HepG2 (cell line): ENCODE data around the gene DDX31. TPM values are rescaled to one million over a fixed set of nuclear protein-coding genes. Genes with fewer than 3 reads are reported as not detected.

Experiments
- ATAC-seq: fragments of 200-7000 bp; cut with Tn5 transposase; 3 replicates; pipeline ENCODE4 v1.9.1; 2020; ENCODE audit warnings: mild to moderate bottlenecking, moderate library complexity
- BruUV-seq: library from RNA; stranded (reverse); fragments of 400-500 nt; replicated peaks from 2 replicates; lab custom pipeline; 2021; lab: Mats Ljungman, UMichigan
- CTCF ChIA-PET: fragments of 300-600 bp; formaldehyde crosslinking; extraction: SDS; loops from one replicate; lab custom pipeline; 2021; ENCODE audit warnings: low total read pairs, inconsistent platforms, low intra/inter-chr PET ratio; lab: Yijun Ruan, JAX
- POLR2A ChIA-PET: fragments of 350-600 bp; sonication (Branson Sonifier 250); formaldehyde crosslinking; loops from one replicate; lab custom pipeline; 2020; ENCODE audit warnings: antibody characterized with exemption, inconsistent platforms; lab: Yijun Ruan, JAX
- DNase-seq: peaks from one replicate; pipeline ENCODE4 v3.0.0-alpha.2; 2015; ENCODE audit warnings: low spot score
- FAIRE-seq: peaks from 3 replicates; lab custom pipeline; 2011; peaks lifted over from hg19 to GRCh38; lab: Jason Lieb, UNC
- H2AFZ ChIP-seq: one replicate; pipeline ENCODE4 v1.6.1; 2011; ENCODE audit warnings: low read length, inconsistent platforms
- H3K27ac ChIP-seq: fragments of 300-600 bp; 3 replicates; pipeline ENCODE4 v1.8.0; 2011; ENCODE audit warnings: mixed run types, mild to moderate bottlenecking, mixed read lengths, low read length, inconsistent platforms; ENCODE audit not compliant: insufficient read depth; ENCODE audit errors: extremely low read length
- H3K27me3 ChIP-seq, 2 experiments: fragments of 200-600 bp in 1 of 2; 2 replicates in 1 of 2; 3 replicates in 1 of 2; pipeline versions ENCODE4 v1.6.0 to v1.8.0; 2011; ENCODE audit warnings: low read length in 2 of 2, mild to moderate bottlenecking in 2 of 2, moderate library complexity in 2 of 2, inconsistent platforms in 1 of 2; ENCODE audit not compliant: insufficient read depth in 2 of 2, control insufficient read depth in 1 of 2
- H3K36me3 ChIP-seq, 2 experiments: fragments of 200-600 bp in 1 of 2; replicated peaks in 1 of 2; 2 replicates in 1 of 2; 3 replicates in 1 of 2; pipeline versions ENCODE4 v1.5.1 to v1.8.0; 2011; ENCODE audit warnings: low read length in 2 of 2, inconsistent platforms in 1 of 2; ENCODE audit not compliant: insufficient read depth in 2 of 2, control insufficient read depth in 1 of 2
- H3K4me1 ChIP-seq: 2 replicates; pipeline ENCODE4 v1.5.1; 2012; ENCODE audit warnings: low read length, inconsistent platforms; ENCODE audit not compliant: insufficient read depth
- H3K4me2 ChIP-seq: 2 replicates; pipeline ENCODE4 v1.6.0; 2011; ENCODE audit warnings: low read depth, low read length, inconsistent platforms
- H3K4me3 ChIP-seq, 3 experiments: fragments of 200-600 bp in 1 of 3; sonication (generic), shearing (Covaris generic) in 1 of 3; replicated peaks in 1 of 3; 2 replicates each; pipeline ENCODE4 v1.5.1; 2011 to 2016; ENCODE audit warnings: low read length in 3 of 3, inconsistent platforms in 2 of 3, low read depth in 2 of 3, mild to moderate bottlenecking in 2 of 3, control low read depth in 1 of 3, mixed read lengths in 1 of 3; ENCODE audit not compliant: insufficient read depth in 1 of 3
- H3K79me2 ChIP-seq: one replicate; pipeline ENCODE4 v1.6.1; 2011; ENCODE audit warnings: low read length, inconsistent platforms; ENCODE audit not compliant: insufficient read depth
- H3K9ac ChIP-seq: 2 replicates; pipeline ENCODE4 v1.6.0; 2011; ENCODE audit warnings: mild to moderate bottlenecking, low read depth, low read length, inconsistent platforms; ENCODE audit not compliant: insufficient read depth
- H3K9me3 ChIP-seq: 2 replicates; pipeline ENCODE4 v1.5.1; 2012; ENCODE audit warnings: mild to moderate bottlenecking, low read length
- H4K20me1 ChIP-seq: 2 replicates; pipeline ENCODE4 v1.6.0; 2011; ENCODE audit warnings: inconsistent platforms, mild to moderate bottlenecking, low read length, moderate library complexity; ENCODE audit not compliant: insufficient read depth
- CBX1 ChIP-seq: IDR thresholded peaks from one replicate; pipeline ENCODE4 v1.6.1; 2016; ENCODE audit warnings: antibody characterized with exemption, low read depth
- FOXK1 ChIP-seq: sonication (generic); formaldehyde crosslinking; IDR thresholded peaks from 2 replicates; pipeline ENCODE4 v1.4.0; 2020; ENCODE audit warnings: low read depth, missing genetic modification reagents, borderline replicate concordance
- HNF4A ChIP-seq: sonication (generic); formaldehyde crosslinking; IDR thresholded peaks from 2 replicates; pipeline ENCODE4 v1.4.0; 2020; ENCODE audit warnings: missing genetic modification reagents
- MEIS1 ChIP-seq: sonication (generic); formaldehyde crosslinking; IDR thresholded peaks from 2 replicates; pipeline ENCODE4 v1.9.0; 2021; ENCODE audit warnings: mild to moderate bottlenecking, missing genetic modification reagents, moderate library complexity, borderline replicate concordance
- MTA1 ChIP-seq: sonication (generic); formaldehyde crosslinking; IDR thresholded peaks from 2 replicates; pipeline ENCODE4 v1.4.0; 2020; ENCODE audit warnings: missing genetic modification reagents, mild to moderate bottlenecking, borderline replicate concordance
- ZFP37 ChIP-seq: sonication (generic); formaldehyde crosslinking; IDR thresholded peaks from 2 replicates; pipeline ENCODE4 v1.4.0; 2020; ENCODE audit warnings: missing genetic modification reagents, borderline replicate concordance
- ZNF235 ChIP-seq: sonication (generic); formaldehyde crosslinking; IDR thresholded peaks from 2 replicates; pipeline ENCODE4 v1.8.1; 2023; ENCODE audit warnings: mild to moderate bottlenecking, missing genetic modification reagents, borderline replicate concordance
- ZNF274 ChIP-seq: sonication (generic); formaldehyde crosslinking; IDR thresholded peaks from 2 replicates; pipeline ENCODE4 v1.5.1; 2020; ENCODE audit warnings: mild to moderate bottlenecking, missing genetic modification reagents
- WGBS: methylation state at CpG from one replicate; pipeline ENCODE4 v1.1.6; 2017; ENCODE audit warnings: low lambda C conversion rate; 5-methylcytosine and 5-hydroxymethylcytosine counted together
- in situ Hi-C: cut with HindIII; loops from 2 replicates; pipeline ENCODE4 v1.10.0; 2017; ENCODE audit warnings: low pct_unique_long_range_greater_than_20kb; ENCODE audit not compliant: extremely low pct_ligation_motif_present
- intact Hi-C: fragments of 100-400 bp; cut with micrococcal nuclease; formaldehyde crosslinking; loops from one replicate; pipeline ENCODE4 v1.10.0; 2022; ENCODE audit not compliant: unreplicated experiment
- polyA plus RNA-seq, 8 experiments: library from polyadenylated mRNA; depleted of rRNA in 3 of 8; stranded (reverse) in 7 of 8; unstranded in 1 of 8; fragments of >200 nt; fragmentation: Illumina TruSeq in 4 of 8; extraction: Trizol in 4 of 8; gene quantifications; 2 replicates each; pipeline versions ENCODE4 v1.2.1 to v1.2.3, GENCODE V29; 2011 to 2016; ENCODE audit warnings: low read depth in 4 of 8, missing spikeins in 1 of 8, mixed read lengths in 1 of 8; ENCODE audit not compliant: insufficient read depth in 1 of 8
- total RNA-seq, 5 experiments: library from RNA; depleted of rRNA; stranded (reverse); fragments of >200 nt; fragmentation: Illumina TruSeq; extraction: Trizol; gene quantifications; 2 replicates each; pipeline ENCODE4 v1.2.3, GENCODE V29; 2016; ENCODE audit warnings: low read depth in 1 of 5

The DDX31 gene
- total and polyA plus RNA-seq, 2 of the 13 experiments (the other 11 are each of a cell fraction or from before 2014, with no cell fraction given) = 11.4 to 16.3 TPM

DNA sequence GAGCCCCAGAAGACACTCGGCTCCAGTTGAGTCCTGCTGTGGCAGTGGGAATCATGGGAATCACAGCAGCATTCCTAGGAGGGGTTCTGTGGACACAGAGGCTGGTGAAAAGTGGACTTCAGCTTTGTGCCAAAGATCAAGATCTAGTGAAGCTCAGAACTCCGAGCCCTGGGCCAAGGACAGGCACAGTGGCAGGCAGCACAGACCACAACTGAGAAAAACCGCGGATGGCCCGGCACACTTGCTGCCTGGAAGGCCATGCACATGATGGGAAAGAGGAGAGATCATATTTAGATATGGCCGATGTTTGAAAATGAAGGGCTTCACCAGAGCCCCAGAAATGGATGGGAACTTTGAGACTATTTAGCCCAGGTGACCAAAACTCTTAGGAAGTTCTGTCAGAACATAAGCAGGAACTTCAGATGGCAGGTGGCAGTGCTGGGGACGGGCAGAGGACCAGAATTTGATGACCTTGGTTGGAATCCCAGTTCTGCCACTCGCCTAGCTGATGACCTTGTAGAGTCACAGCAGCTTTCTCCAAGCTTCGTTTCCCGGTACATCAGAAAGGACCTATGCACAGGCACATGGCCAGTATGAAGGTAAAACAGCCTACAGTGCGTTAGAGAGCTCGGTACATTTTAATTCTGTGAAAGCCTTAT, 69.3 kb downstream of the DDX31 start:
- FAIRE-seq = no peak
- Histone ChIP-seq H4K20me1 (no peaks in the 10 kb centered on the region), H3K27me3 (no peaks in the 10 kb centered on the region), H3K9ac (no peak overlapping the region), H3K27ac (no peak overlapping the region), H2AFZ (no peak overlapping the region), H3K4me2 (no peak overlapping the region), H3K4me3 (no peak overlapping the region), H3K79me2 (no peaks in the 10 kb centered on the region), H3K9me3 (no peaks in the 10 kb centered on the region), H3K36me3 (peaks cover 5 to 53% of the 10 kb centered on the region in 2 experiments; a peak in 4 of 5 replicates), H3K4me1 (no peaks in the 10 kb centered on the region)
- ChIA-PET POLR2A (no interaction called here), CTCF (no interaction called here)
- intact Hi-C loops = no loop called here
- DNase-seq = no peak
- TF ChIP-seq MTA1 (CRISPR knock-in tag) = no peak
- no peak for TF ChIP-seq CBX1
- TF ChIP-seq HNF4A = 0 out of 2 replicates have a peak, but pooled peaks have one; percentile 12
- TF ChIP-seq FOXK1 (CRISPR knock-in tag) = no peak
- TF ChIP-seq MEIS1 (CRISPR knock-in tag) = no peak
- no peak for TF ChIP-seq ZFP37 (CRISPR knock-in tag)
- TF ChIP-seq ZNF274 (CRISPR knock-in tag) = no peak
- TF ChIP-seq ZNF235 (CRISPR knock-in tag) = no peak
- 97% methylated on average over 12 of the region's 12 CpGs for WGBS
- in situ Hi-C loops = no loop called here
- no peak for ATAC-seq
- no TSS peak for BruUV-seq
